Activated CD4-positive, alpha-beta T cell treated with anti-CD3 and anti-CD28 coated beads, Interleukin-2, amount 50 U/mL, for 4 hours (primary cell): Measurements from ENCODE around the gene SPRR2D.

Experiments
- DNase-seq, 2 experiments: peaks; one replicate each; pipeline ENCODE4 v3.0.0-alpha.2; 2020

Gene SPRR2D

DNA sequence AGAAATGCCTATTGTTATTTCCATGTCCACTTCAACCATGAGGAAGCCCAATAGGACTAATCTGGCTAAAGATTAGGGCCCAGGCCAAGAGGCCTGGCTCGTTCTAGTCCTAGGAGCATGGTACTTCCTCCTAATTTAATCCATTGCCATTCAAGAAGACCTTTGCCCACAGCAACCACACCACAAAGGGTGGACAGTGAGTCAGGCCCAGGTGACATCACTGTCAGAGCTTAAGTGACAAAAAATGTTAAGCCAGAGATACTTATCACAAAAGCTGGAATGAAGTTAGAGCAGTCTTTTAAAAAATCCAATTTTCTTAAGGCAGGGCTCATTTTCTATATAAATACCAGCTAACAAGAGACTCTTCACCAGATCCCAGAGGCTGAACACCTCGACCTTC is 39.5 kb downstream of the SPRR2D start, which contains the start of gene SPRR3:
Gene SPRR3 (plus strand): TSS at position 368 of the 400 bp plus-strand sequence. CDS start 1,272 bp downstream, outside the sequence.
- no peak for DNase-seq

DNA sequence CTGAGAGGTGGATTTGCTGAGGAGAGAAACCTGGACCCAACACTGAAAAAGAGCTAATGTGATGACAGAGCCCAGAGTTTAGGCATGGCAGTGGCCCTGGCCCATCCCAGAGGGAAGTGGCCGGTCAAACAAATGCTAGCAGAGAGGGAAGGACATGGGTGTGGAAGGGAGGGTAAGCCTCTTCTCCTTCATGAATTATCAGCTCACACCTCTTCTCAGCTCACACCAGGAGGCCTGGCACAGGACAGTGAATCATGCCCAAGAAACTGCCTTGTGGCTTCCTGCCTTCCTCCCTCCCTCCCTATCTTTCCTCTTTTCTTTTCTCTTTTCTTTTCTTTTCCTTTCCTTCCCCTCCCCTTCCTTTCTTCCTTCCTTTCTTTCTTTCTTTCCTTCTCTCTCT is 40.6 kb downstream of the SPRR2D start:
- DNase-seq: no peak

DNA sequence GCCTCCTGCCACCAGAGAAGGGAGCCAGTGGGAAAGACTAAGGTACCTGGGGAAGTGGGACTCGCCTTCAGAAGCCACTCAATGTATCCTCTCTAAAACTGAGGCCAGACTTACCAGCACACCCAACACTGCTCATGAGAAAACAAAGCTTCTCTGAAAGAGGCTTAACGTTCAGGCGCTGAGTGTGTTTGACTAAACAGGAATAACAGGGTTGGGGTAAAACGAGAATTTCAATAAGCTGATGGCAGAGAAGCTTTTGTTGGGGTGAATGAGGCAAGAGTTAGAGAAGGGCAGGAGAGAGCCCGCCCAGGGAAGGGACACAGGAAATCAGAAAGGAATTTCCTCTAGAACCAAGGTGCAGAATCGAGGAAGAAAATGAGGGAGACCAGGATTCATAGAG is 41.1 kb downstream of the SPRR2D start:
- DNase-seq: no peak

DNA sequence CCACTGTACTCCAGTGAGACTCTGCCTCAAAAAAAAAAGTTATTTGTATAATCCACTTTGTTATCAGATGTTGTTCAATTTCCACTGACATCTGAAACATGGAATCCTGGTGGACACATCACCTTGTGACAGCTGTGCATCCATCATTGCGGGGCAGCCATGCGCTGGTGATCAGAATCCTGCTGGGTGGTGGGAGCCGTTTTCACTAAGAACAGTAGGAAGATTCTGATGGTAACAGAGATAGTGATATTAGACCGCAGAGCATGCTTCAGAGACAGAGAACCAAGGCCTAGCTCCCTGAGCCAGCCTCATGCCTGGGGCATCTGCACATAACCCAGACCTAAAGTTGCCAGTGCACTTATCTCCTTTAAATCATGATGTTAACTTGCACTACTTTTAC is 42.4 kb downstream of the SPRR2D start:
- DNase-seq: no peak

DNA sequence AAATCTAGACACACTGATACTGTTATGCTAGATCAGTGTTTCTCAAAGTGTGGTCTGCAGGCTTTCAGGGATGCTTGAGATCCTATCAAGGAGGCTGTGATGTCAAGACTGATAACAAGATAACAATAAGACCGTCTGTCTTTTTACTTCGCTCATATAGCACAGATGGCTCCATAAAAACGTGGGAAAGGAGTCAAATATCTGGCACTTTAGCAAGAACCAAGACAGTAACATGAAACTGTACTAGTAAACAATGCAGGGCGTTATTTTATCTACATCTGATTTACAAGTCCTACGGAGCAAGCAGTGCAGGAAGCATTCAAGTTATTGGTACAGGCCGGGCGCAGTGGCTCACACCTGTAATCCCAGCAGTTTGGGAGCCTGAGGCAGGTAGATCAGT is 43.0 kb downstream of the SPRR2D start:
- DNase-seq: no peak

DNA sequence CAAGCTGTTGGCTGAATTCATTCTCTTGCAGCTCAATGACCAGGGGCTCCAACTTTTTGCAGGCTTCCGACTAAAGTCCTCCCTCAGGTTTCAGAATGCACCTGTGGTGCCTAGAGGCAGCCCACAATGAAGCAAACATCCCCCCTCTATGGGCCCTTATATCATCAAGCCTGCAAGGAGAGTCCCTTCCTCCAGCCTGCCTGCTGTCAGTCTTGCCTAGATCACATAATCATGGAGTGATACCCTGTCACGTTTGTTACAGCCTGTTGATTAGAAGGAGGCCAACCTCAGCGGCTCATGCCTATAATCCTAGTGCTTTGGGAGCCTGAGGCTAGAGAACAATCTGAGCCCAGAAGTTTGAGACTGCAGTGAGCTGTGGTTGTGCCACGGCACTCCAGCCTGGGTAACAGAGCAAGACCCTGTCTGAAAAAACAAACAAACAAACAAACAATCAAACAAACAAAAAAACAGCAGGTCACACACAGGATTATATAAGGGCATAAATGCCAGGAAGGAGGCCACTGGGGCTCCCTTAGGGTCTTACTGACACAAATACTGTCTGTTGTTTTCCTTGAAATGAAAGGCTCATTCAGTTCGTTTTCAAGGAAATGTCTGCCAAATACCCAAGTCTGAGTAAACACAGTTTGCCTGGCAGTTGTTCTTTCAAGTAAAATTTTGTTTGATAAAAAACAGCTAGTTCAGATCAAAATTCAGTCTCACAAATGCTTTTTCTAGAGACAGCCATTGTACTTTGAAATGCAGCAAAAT is 44.1 kb downstream of the SPRR2D start:
- DNase-seq: no peak

DNA sequence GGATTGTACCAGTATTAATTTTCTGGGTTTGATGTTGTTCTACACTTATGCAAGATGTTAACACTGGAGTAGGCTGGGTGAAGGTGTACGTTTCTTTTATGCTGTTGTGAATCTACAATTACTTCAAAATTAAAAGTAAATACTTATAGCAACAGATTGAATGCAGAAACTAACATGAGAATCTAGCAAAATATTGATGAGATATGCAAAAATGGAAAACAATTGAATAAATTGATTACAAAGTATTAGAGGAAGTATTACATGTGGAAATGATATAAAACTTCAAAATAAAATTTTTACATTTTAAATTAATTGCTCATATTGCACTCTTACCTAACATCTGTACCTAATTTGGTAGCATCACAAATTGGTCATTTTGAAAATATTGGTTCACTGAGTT is 45.1 kb downstream of the SPRR2D start:
- no peak for DNase-seq

DNA sequence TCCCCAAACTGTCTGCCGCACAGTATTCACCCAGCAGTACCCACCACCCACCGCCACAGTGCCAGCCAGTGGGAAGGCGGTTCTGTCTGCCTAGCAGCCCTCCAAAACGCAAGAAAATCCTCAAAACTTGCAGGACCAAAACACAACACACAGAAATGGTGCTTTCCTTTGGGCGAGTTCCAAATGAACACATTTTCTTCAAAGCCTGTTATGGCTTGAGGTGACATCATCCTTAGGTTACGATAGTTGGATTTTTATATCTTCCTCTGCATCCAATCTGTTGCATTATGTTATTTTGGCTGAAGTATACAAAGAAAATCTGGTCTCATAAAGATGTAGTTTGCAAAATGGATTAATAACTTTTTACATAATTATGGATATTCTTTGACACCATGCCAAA is 47.7 kb downstream of the SPRR2D start:
- DNase-seq: no peak
